Left colon (tissue), 2 donors: Measurements from ENCODE around the gene PRUNE2. TPM values are rescaled to one million over a fixed set of nuclear protein-coding genes. Genes with fewer than 3 reads are reported as not detected.
"Not testable (repeated sequence)": the region's sequence is repeated elsewhere in the genome, so short reads cannot be mapped to it uniquely, and the experiment has no call there.

ENCODE experiments used
- ATAC-seq: fragments of 200-7000 bp; cut with Tn5 transposase; one replicate; pipeline ENCODE4 v1.9.1; 2020; ENCODE audit warnings: mild to moderate bottlenecking, moderate library complexity
- DNase-seq, 2 donors: peaks; one replicate each; pipeline ENCODE4 v3.0.0-alpha.2; 2020
- intact Hi-C, 2 donors: fragments of 100-400 bp; cut with DNase I in 1 of 2; cut with micrococcal nuclease in 1 of 2; formaldehyde crosslinking; loops; one replicate each; pipeline versions ENCODE4 v1.11.2 to v1.14.0; 2022; cut with DNase I, micrococcal nuclease
- total RNA-seq, 2 donors: library from RNA; stranded (reverse); fragmentation: NEBNext Ultra II Directional; extraction: Animal tissue kit (Norgen Biotek cat#: 25700); gene quantifications; one replicate each; pipeline ENCODE4 v1.2.1, GENCODE V29; 2021
- donor health status: DM: no; HTN: no; CAD: no.
- donor health status: DM: yes; HTN: yes; CAD: no.

PRUNE2 gene
- total RNA-seq, 2 donors from 2014 or later = 33.6 to 80.5 TPM

DNA sequence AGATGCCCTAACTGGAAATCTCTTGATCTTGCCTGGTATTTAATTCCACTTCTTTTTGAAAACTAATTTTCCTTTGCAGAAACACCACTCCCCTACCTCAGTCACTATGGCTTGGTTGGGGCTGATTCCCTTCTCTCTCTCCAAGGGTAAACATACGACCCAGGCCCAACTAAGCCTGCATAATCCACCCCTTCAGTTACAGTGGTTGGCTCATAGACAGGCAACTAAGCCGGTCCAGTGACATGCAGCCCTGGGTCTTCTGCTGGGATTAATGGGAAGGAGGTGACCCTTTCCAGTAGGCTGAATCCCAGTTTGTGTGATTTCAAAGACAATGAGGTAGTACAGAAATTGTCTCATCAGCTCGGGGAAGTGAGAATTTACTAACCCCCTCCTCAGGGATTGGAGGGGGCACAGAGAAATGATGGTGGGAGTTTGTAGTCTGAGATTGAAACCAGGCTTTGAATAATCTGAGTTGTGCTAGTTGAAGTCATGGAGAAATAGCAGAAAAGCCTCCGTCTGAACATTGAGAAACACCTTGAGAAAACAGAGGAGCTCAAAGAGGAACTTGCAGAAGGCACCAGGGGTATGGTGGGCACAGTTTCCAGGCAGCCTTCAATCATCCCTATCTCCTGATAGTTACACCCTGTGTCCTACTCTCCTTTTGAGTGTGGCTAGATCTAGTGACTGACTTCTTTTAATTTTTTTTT, 298.0 kb downstream of the PRUNE2 start:
- DNase-seq (no peak), ATAC-seq (no peak)
- intact Hi-C loops = no loop called here

DNA sequence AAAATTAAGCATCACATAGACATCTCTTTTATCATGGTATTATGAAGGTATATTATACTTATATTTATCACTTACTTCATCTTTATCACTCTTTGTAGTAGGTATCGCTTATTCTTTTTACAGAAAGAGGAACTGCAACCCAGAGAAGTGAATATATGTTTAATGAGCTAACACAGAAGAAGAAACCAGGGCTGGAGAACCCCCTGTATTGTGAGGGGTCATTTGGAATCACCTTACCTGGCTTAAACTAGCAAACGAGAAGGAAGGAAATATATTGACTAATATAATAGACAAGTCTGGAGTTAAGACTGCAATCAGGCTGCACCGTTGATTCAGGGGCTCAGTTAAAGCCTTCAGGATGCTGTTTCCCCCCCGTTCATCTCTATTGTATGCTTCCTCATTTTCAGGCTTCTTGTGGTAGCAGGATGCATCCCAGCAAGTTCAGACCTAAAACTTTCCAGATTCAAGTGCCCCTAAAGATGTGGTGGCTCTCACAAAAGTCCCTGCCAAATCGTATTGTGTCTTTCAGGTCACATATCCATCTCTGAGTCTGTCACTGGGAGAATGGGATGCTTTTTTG, 300.5 kb downstream of the PRUNE2 start:
- DNase-seq (no peak), ATAC-seq (no peak)
- intact Hi-C loops = no loop called here

GRCh38 chr9:76603931-76604570, 301.9 kb downstream of the PRUNE2 start:
- no peak for ATAC-seq
- intact Hi-C loops = no loop called here
- DNase-seq = no peak

DNA sequence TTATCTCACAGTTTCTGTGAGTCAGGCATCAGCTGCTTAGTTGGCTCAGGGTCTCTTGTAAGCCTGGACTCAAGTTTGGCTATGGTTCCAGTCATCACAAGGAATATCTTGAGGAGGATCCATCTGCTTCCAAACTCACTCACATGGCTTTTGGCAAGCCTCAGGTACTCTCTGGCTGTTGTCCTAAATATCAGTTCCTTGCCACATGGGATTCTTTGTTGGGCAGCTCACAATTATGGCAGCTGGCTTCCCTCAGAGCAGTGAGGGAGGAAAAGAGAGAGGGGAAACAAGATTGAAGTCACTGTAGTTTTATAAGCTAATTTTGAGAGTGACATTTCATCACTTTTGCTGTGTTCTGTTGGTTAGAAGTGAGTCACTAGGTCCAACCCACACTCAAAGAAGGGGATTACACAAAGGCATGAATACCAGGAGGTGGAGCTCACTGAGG, 302.4 kb downstream of the PRUNE2 start:
- DNase-seq (no peak), ATAC-seq (no peak)
- intact Hi-C loops = no loop called here

- ATAC-seq = no peak
- no peak for DNase-seq
- intact Hi-C loops = no loop called here
Observed at GRCh38 chr9:76602199-76602598, 303.7 kb downstream of the PRUNE2 start.

- DNase-seq = no peak
- ATAC-seq = no peak
- intact Hi-C loops = no loop called here
Observed at GRCh38 chr9:76600007-76600615, 305.8 kb downstream of the PRUNE2 start.

DNA sequence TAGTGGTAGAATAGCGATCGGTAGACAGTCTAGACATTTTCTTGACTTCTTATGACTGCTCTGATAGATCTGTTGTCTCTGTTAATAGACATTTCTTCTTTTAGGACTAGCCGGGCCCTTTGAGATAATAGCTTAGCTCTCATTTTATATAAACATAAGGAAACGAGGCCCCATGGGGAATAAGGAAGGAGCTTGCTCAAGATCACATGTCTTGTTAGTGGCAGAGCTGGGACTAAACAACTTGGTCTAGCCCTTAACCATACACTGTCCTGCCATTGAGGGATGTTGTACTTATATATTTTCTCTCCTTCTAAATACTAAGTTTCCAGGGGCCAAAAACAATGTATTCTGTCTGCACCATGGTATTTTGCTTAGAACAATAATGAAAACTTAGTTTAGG, 306.9 kb downstream of the PRUNE2 start:
- intact Hi-C loops = loop anchor here in 1 of 2 donors (10.0 kb wide), 1 partner anchor 56 kb away; no protein-coding TSS in a partner anchor
- ATAC-seq (no peak), DNase-seq (no peak)

DNA sequence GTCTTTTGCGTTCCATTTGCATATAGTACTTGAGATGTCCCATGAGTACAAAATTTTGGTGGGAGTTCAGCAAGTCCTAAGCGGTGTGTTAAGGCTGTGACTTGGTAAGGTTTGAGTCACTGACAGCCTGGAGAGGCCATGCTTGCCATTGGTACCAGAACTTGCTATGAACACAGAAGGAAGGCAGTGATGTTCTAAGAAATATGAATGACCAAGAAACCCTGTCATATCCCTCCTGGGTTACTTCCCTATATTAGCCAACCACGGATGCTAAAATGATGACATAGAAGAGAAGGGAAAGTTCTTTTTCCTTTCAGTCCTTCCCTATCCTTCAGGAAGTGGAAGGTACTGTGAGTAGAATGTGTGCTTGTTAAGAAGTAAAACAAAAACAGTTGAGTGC, 310.3 kb downstream of the PRUNE2 start:
- intact Hi-C loops = loop anchor here in 1 of 2 donors (10.0 kb wide), 1 partner anchor 59 kb away; no protein-coding TSS in a partner anchor
- ATAC-seq (no peak), DNase-seq (no peak)

DNA sequence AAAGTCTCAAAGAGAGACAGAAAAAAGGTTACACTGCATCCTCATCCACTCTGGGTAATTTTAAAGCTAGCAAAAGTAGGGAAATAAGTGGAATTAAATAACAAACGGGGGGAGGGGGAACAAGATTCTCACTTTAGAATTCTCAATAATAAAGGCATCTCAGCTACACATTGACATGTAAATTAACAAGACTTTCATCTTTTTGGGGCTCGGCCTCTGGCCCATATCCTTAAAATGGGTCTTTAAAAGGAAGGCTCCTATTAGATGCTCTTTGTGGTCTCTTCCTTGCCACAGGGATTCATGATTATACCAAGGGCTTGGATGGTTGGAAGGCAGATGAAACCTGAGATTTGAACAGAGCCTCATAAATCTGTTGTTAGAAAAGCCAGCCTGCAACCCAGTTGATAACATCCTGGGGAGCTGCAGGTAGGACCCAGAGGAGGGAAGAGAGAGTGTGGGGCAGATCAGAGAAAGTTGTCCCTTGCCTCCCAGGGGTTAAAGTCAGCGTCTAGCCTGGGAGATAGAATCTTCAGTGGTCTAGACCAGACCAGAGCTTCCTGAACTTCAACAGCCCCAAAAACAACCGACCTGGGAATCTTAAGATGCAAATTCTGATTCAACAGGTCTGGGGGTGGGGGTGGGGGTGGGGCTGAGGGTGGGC, 311.0 kb downstream of the PRUNE2 start:
- no peak for ATAC-seq
- intact Hi-C loops = loop anchor here in 1 of 2 donors (10.0 kb wide), 1 partner anchor 60 kb away; no protein-coding TSS in a partner anchor
- DNase-seq = no peak

- ATAC-seq = peak; percentile 38
- intact Hi-C loops = loop anchor here in 1 of 2 donors (10.0 kb wide), 1 partner anchor 61 kb away; no protein-coding TSS in a partner anchor
- not testable (repeated sequence) for DNase-seq
Observed at GRCh38 chr9:76593961-76594735, 311.8 kb downstream of the PRUNE2 start.

GRCh38 chr9:76592974-76593347, 313.0 kb downstream of the PRUNE2 start:
- ATAC-seq (no peak), DNase-seq (no peak)
- intact Hi-C loops = loop anchor here in 1 of 2 donors (10.0 kb wide), 1 partner anchor 62 kb away; no protein-coding TSS in a partner anchor

DNA sequence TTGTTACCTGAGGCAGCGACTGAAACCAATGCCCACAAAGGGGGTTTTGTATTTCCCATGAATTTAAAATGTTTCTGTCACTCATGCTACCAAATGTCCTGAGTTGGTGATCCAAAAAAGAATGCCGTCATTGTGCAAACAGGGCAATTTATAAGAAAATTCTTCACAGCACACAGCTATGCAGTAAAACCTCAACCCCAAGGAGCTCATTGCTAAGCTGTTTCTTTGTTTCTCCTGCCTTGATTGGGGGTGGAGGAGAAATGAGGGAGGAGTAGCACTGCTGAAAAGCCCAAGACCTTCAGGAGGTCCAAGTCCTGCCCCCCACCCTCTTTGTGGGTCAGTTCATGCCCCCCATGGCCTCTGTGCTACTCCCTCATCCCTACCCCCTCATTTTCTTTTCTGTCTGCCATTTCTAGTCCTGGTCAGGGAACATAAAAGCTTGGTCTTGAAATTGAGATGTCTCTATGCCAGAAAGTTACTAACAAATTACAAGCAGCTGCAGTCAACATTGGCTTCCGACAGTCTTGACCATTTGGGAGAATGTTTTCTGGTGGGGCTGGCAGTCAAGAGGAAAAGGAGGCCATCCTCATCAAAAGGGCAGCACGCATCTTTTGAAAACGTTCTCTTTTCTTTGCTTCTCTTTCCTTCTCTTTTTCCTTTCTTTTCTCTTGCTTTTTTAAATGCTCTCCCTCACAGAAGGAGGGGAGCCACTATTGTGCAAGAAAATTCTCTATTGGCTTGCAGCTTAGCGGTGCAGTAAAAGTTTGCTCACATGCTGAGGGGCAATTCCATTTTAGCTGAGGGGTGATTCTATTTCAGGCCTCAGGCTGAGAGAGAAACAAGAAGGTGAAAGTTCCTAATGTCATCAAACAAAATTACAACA, 313.6 kb downstream of the PRUNE2 start:
- DNase-seq = no peak
- no peak for ATAC-seq
- intact Hi-C loops = loop anchor here in 1 of 2 donors (10.0 kb wide), 1 partner anchor 62 kb away; no protein-coding TSS in a partner anchor

DNA sequence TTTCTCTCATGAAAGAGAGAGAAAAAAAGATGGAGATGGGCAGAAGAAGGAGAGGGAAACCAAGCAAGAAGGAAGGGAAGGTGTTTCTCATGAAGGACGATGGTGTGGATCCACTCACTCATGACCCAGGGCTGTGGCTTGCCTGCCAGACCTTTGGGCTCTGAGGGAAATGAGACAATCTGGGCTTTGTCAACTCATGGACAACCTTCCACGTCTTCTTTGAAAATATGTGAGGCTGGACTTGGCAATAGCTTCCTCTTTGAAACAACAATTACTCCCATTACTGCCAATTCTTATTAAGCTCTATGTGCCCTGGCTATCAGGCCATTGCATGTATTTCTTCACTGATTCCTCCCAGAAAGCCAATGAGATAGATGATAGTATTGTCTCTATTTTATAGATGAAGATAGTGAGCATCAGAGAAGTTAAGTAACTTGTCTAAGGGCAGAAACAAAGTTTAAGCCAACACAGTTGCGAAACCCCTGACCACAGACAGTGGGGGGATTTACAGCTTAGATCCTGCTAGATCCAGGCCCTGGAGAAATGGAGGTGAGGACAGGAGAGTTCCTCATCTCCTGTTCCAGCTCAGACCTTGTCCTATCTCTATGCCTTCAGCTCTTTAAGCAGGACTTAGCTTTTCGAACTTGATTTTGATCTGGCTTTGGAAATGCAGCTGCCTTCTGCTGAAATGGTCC, 314.5 kb downstream of the PRUNE2 start:
- intact Hi-C loops = loop anchor here in 1 of 2 donors (10.0 kb wide), 1 partner anchor 63 kb away; no protein-coding TSS in a partner anchor
- ATAC-seq = no peak

GRCh38 chr9:76588316-76588715, 317.6 kb downstream of the PRUNE2 start:
- intact Hi-C loops = no loop called here
- DNase-seq (no peak), ATAC-seq (no peak)

More for the DNA sequence above, 314.5 kb downstream of the PRUNE2 start:
- DNase-seq = no peak

DNA sequence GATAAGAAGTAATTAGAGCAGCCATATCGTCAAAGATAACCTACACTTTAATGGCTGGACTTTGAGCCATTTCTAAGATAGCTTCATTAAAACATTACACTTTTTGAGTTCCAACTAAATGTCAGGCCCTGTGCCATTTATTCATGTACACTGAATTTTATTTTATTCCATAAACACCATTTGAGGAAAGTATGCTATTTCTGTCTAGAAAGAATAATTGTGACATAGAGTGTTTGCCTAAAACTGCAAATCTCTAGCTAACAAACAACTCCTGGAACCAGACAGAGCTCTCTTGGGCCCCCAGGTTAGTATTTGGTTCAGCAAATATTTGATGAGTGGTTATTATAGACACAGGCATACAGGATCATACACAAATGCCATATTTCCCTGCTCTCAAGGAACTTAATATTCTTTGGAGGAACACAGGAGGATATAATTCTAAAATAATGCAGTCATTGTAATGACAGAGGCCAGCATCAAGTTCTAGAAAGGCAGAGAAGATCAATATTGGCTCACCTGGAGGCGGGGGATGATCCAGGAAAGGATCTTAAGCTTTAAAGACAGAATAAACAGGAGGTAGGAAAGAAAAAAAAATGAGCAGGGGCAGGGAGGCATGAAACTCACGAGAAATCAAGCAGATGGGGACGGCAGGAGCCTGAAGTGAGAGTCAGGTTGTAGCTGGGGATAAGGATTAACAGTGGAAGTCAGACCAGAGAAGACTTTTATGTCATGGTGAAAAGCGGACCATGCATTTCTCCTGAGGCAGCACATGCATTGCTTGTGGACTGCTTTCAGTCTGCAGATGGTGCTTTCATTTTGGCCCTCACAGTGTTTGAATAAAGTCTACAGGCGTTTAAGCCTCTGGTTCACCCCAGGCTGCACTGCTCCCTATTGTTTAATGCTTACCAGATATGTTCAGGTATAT, 319.3 kb downstream of the PRUNE2 start:
- DNase-seq (peak in 1 of 2 donors; percentile 23), ATAC-seq (peak; percentile 56)
- intact Hi-C loops = no loop called here
